Left hindlimb (tissue), 1 donor: ENCODE results near the gene SLC25A19.
A peak's percentile ranks its signal among the peaks of the same experiment; 100 is the strongest.

Source experiments
- DNase-seq: peaks from one replicate; pipeline ENCODE4 v3.0.0-alpha.2; 2018

The SLC25A19 gene

DNA sequence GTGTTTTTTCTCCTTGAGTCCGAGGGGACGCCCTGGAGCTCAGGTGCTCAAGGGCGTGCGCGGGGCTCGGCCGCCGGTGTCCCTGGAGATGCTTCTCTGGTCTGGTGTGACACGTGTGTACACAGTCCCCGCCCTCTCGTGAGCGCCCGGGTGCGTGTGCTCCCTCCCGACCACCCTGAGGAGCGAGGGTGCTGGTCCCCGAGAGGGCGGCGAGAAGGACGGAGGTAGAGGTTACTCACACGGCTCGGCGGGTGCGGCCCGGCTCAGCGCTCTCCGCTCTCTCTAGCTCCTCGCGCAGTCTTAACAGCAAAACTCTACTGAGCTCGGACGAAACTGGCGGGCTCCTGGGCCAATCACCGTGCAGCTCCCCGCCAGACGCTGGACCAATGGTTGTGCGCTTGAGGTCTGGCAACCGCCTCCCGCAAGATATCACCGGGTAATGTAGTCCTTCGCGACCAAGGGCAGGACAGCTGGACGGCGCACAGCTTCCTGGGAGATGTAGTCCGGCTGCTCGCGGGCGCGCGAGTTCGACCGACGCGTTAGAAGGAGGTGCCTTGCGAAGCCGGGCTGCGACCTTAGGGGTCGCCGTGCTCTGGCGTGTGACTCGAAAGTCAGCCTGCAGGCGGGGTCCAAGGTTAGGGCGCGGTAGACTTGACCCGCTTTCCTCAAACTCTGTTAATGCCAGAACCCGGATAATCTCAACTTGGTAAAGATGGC, at the start of gene SLC25A19:
Gene SLC25A19 (minus strand): TSS at position 319 of the 717 bp plus-strand sequence. CDS start 2,669 bp downstream, outside the sequence.
- DNase-seq, result peak; percentile 98

DNA sequence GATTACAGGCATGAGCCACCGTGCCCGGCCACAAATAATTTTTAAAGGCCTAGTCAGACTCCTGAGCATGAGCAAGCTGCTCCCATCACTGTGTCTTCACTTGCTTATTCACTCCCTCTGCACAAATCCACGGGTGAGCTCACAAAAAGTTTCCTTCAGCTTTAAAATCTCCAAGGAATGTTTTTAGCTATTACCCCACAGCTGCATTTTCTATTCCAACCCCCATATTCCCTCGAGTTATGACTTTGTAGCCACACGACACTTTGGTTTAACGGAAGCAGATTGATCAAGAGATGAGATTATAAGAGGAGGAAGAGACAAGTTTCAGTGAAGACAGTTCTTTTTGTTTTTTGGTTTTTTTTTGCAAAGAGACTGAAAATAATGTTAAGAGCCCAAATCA, 49.1 kb upstream of the SLC25A19 start:
- no peak for DNase-seq

DNA sequence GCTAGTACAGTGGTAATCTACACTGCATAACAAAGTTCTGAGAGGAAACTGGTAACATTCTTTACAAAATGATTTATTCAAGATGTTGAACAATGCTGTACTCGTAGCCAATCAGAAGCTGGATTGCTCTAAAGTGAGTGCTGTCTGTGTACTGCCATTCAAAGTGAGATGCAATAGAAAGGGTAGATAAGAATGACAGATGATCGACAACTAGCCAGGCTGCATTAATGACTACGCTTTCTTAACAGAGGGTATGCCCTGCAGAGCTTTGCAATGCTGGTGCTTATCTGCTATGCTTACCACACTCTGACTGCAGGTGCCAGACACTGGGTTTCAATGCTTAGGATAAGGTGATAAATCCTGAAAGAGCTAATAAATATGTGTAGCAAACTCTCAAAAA, 46.1 kb upstream of the SLC25A19 start:
- DNase-seq, result no peak

DNA sequence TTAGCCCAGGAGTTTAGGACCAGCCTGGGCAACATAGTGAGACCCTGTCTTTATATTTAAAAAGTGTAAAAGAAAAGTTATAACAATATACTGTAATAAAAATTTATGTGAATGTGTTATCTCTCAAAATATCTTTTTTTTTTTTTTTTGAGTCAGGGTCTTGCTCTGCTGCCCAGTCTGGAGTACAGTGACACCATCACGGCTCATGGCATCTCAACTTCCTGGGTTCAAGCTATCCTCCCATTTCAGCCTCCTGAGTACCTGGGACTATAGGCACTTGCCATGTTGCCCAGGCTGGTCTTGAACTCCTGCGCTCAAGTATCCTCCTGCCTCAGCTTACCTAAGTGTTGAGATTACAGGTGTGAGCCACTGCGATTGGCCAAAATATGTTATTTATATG, 45.5 kb upstream of the SLC25A19 start:
- DNase-seq, result no peak

DNA sequence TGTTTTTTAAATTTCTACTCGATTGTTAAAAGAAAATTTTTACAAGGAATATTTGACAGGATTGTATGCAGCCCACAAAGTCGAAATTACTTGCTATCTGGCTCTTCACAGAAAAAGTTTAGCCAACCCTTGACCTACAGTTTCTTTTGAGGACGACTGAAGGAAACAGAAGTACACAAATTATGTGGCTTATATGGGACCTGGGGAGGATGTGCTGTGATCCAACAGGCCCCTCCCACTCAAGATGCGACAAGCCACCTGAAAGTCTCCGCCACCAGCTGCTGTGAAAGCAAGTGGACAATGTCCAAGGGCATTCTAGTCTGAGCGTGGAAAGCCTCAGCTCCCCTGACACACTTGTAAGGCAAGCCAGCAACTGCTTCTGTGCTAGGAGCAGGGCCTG, 42.4 kb upstream of the SLC25A19 start:
- no peak for DNase-seq

DNA sequence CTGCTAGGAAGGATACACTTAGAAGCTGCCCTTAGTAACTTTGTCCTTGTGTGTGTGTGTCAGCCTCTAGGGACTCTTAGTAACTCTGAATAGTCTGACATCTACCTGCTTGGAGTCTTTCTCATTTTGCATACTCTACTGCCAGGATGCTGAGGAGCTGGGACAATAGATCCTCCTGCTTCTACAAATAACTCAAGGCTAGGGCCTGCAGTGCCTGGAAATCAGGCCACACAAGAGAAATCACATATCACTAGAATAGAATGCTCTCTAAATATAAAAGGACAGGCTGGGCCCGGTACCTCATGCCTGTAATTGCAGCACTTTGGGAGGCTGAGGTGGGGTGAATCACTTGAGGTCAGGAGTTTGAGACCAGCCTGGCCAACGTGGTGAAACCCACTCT, 38.5 kb upstream of the SLC25A19 start:
- no peak for DNase-seq

DNA sequence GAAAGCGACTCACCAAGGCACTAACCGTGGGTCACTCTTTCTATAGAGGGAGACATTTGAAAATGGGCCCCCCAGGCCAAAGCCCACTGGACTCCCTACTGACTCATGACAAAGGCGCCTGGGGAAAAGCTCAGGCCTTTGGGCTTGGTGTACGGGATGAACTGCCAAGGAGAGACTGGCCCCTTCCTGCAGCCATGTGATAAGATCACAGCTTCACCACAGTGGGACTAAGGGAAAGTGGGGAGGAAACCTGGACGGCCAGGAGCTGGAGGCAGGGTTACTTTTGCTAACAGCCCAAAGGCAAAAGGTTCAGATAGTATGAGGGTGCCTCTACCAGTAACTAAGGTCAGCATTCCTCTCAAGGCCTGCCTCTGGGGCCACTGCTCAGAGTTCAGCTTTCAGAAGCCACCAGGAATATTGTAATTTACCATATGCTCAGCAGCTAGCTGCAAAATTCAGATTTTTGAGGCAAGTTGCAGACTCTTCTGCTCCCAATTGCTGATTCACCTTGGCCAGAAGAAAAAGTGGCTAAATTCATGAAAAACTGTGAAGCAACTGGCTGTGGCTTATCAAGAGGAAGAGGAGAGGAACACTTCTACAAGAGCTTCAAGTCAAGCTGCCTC, 37.1 kb upstream of the SLC25A19 start:
- DNase-seq, result no peak

DNA sequence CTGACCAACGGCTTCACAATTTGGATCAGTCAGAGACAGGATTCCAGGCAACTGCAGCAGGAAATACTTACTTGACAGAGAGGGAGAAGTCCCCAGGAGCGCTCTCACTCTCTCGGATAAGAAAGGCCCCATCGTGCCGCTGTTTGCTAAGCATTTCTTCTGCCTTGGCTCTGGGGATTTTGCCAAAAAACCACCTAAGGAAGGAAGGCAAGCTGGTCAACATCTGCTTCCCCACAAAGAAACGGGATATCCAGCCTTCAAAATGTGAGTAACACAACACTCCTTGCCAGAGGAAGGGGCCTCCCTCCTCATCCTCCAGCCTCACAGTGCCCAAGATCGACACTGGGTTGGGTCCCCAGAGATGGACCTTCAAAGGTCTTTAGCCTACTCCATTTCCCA, 36.6 kb upstream of the SLC25A19 start:
- no peak for DNase-seq

DNA sequence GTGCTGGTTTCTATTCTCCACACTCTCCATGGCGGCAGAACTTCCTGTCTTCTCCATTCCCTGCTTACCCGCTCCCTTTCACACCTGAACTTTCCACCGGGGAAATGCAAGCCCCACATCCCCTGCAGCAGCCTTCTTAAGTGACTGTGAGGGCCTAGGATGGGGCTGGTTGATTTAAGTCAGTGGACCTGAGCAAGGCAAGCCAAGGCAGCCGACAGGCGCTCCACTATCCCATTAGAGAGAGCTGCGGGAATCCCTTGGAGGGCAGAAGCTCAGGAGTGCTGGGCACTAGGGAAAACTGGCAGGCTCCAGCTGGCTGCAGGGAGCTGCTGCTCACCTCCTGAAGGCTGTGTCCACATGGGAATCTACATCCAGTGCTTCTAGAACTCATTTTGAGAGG, 36.1 kb upstream of the SLC25A19 start:
- DNase-seq, result no peak

DNA sequence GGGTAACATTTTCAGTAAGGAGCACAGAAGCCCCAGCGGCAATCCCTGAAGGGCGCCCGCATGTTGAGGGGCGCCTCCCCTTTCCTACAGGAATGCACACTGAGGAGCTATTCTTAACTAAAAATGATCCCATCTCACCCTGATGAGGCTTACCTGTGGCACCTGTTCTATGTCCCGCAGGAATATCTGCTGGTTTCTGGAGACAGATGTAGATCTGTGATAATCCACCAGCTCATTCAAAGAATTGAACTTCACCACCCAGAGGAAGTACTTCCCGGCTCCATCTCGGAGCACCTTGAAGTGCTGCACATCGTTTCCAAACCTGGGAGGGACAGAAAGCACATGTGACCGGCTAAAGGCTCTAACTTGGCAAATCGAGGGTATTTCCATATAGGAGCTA, 32.3 kb upstream of the SLC25A19 start:
- DNase-seq, result no peak

DNA sequence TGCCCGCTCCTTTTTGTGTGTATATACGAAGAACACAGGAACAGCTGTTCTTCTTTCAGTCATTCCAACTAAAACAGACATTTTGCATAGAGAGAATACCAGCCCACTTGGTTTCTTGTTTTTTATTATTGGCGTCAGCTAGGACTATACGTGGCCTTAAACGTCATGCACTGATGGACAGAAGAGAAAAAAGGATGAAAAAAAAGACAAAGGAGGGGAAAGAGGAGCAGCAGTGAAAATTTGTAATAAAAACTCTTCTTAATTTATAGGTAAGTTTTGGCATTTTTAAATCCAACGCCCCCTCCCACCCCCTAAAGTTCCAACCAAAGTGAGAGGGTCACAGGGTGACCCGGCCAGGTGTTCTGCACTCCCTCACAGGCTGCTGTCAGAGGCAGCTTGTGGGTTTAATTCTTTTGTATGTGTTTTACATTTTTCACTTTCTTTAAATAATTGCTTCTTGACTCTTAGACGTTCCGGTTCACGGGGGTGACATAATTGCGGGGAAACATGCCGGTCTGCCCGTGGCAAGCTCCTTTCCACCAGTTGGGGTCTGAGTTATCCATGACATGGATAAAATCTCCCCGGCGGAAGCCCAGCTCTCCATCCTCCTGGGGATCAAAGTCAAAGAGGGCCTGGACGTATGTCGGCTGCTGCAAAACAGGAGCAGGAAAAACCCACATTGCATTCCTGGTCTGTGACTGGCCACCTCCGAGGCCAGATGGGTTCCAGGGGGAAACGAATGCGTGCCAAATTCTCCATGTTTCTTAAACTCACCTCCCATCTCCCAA, 30.9 kb upstream of the SLC25A19 start:
- no peak for DNase-seq

DNA sequence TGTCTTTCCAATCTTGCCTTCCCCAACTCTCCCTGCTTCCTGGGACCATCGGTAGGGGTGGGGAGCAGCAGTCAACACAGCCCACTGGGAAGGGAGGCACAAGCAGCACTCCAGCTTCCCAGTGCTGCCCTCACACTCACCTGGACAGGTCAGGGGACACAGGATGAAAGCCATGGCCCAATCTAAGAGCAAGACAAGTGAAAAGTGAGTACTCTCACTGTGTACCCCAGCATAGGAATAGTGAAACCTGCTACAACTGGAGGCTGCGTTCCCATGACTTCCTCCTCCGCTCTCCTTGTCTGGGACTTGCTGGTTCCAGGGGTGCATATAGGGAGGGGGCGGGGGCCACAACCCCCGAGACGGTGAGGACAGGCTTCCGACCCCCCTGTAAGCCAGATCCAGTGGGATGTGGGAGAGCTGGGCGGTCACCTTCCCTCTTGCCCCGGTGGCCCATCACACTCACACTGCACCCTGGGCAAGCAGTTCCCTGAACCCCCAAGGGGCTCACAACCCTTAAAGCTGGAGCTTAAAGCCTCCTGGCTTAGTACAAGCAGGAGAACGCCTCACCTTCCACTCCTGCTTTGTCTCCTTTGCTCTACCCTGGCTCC, 29.5 kb upstream of the SLC25A19 start:
- DNase-seq, result no peak

DNA sequence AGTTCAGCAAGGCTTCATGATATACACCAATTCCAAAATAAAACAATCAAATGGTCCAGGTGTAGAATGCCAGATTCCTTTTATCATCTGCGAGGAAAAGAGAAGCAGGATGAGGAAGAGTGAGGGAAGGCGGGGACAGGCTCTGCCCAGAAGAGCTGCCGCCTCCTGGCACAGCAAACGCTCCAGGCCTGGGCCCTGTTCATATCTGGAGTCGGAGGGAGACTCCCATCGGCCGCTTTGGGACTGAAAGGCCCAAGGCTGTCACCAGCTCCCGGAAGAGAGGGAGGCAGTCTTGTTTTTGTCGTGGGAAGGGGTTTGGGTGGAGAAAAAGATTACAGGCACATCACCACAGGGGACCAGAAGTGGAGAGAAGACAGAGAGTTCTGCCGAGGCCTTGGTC, 29.0 kb upstream of the SLC25A19 start:
- no peak for DNase-seq

DNA sequence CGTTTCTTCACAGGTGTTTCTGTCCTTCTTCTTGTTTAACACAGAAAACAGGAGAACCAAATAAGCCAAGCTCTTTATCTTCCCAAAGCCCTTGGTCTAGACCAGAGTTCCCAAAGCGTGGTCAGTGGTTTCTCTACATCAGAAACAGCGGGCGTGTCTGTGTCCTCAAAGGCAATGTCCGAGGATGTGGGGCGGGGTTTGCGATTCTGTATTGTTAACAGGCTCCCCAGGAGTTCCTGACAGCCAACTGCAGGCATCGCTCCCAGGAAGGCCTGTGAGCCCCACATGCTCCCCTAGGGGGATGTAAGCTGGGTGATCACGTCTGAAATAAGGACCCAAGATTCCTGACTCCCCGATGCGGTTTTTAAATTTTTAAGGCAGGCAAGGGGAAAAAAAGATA, 28.4 kb upstream of the SLC25A19 start:
- no peak for DNase-seq

DNA sequence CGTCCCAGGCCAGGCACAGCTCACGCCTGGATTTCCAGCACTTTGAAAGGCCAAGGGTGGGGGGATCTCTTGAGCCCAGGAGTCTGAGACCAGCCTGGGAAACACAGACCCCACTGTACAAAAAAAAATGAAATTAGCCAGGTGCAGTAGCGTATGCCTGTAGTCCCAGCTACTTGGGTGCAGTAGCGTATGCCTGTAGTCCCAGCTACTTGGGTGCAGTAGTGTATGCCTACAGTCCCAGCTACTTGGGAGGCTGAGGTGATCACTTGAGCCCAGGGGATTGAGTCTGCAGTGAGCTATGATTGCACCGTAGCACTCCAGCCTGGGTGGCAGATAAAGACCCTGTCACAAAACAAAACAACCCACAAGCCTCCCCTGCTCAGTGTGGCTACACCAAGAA, 27.0 kb upstream of the SLC25A19 start:
- no peak for DNase-seq

DNA sequence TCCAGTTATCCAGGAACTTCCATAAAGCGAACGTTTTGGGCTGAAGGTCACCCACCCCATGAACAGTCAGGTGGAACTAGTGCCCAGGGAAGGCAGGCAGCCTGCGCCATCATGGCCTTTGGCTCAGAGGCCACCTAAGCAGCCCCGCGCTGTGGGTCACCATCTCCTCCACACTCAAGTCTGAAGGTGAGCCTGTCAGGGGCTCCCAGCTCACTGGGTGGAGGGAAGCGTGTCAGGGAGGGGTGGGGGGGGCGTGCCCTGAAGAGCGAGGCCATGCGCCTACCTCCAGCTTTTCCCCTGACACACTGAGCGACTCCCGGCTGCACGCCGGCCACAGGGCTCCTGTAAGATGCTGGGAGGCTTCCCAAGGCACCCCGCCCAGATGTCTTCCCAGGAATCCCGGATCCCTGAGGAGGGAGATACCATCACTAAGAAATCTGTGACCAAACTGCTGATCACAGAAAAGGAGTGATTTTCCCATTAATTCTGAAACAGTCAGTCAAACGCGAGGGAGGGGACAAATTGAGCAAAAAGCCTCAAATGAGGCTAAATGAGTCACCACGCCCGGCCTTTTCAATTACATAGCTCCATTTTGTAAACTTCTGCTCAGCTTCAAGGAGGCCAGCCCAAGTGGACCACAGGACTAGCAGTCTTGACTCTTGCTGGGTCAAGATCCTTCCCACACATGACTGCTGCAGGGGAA, 26.5 kb upstream of the SLC25A19 start:
- no peak for DNase-seq

DNA sequence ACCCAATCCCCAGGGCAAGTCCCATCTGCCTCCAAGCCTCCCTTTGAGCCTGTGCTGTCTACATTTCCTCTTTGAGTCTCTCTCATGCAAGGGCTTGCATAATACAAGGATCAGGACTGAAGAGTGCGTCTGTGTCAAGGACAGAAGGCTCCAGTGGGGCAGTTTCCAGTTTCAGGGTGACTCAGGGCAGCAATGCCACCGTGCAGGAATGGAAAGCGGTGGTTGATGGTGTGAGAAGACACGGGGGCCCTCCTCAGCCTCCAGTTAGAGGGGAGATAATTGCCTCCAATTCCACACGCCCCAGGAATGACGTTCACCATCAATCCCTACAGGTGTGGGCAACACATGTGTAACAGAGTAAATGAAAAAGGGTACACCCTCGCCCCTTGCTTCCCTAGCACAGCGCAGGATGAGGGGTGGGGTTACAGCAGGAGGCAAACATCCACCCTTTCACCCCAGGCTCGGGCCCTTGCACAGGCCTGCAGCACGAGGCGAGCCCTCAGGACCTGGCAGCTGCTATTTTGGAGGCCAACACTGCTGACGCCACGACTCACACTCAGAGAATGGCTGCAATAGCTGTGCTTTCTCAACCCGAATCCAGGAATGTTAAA, 24.8 kb upstream of the SLC25A19 start:
- DNase-seq, result no peak

DNA sequence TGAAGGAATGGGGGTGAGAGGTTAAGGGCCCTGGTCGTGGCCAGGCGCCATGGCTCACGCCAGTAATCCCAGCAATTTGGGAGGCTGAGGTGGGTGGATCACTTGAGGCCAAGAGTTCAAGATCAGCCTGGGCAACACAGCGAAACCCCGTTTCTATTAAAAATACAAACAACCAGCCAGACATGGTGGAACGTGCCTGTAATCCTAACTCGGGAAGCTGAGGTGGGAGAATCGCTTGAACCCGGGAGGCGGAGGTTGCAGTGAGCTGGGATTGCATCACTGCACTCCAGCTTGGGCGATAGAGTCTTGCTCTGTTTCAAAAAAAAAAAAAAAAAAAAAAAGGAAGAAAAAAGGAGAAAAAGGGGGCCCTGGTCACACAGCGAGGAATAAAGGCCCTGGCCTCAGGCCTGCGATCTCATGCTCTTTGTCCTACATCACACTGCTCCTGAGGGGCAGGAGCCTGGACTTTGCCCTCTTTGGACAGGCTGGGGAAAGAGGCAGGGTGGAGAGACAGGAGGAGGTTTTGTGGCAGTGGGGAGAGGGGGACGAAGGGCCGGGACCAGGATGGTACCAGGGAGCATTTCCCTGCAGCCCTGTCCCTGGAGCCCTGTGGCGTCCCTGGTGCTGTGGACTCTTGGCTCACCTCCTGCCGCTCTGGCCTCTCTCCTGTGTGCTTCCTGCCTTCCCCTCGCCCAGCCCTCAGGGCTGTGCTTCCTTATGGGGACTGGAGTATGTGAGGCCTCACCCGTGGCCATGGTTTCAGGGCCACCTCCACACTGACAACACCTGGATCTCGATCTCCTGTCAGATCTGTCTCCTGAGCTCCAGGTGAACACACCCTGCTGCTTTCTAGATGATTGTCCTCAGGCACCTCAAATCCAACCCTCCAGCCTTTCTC, 19.7 kb upstream of the SLC25A19 start:
- DNase-seq, result no peak

DNA sequence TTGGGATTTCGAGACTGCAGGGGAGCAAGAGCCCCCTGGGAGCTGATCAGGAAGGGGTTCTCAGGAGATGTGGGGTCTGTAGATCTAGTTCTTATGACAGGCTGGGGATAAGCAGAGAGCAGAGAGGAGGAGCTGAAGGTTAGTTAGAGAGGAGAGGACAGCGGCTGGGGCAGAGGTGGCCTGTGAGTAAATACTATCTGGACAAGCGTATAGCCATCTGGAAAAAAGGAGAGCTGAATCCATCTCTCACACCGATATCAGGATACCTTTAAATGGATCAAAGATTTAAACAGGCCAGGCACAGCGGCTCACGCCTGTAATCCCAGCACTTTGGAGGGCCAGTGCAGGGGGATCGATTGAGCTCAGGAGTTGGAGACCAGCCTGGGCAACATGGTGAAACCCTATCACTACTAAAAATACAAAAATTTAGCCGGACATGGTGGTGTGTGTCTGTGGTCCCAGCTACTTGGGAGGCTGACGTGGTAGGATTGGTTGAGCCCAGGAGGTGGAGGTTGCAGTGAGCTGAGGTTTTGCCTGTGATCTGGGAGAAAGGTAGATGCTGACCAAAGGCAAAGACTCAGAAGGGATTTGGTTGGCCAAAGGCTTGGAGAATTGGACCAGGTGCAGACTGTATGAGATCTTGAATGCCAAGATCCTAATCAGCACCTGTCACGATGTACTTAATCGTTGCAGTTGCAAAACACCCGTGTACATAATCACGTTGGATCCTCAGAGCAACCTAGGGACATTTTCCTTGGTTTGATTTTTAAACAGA, 18.9 kb upstream of the SLC25A19 start:
- DNase-seq, result no peak

DNA sequence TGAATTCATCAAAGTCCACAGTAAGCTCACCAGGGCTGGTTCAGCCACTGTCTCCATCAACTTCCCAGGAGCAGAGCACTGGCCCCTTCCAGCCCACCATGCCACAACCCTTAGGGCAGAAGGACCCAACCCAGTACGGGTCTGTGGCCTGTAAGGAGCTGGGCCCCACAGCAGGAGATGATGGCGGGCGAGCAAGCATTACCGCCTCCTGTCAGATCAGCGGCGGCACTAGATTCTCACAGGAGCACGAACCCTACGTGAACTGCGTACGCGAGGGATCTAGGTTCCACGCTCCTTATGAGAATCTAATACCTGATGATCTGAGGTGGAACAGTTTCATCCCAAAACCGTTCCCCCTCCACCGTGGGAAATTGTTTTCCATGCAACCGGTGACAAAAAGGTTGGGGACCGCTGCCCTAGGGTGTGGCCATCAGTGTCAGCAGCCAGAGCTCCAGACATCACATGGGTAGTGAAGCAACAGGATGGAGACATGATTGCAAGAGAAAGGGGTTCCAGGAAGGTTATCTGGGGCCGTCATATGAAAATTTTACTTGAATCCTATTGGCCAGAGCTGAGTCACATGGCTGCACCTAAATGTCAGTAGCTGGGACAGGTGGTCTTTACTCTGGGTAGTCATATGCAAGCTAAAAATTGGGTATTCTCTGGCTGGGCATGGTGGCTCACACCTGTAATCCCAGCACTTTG, 12.4 kb upstream of the SLC25A19 start:
- no peak for DNase-seq
